Mucosa of descending colon (tissue), 3 donors: ENCODE data around the gene DMPK. TPM values are rescaled to one million over a fixed set of nuclear protein-coding genes. Genes with fewer than 3 reads are reported as not detected.

Experiments
- ATAC-seq: fragments of 200-7000 bp; cut with Tn5 transposase; one replicate; pipeline ENCODE4 v1.9.1; 2020; ENCODE audit warnings: mild to moderate bottlenecking, moderate library complexity
- DNase-seq, 3 donors: peaks; one replicate each; pipeline ENCODE4 v3.0.0-alpha.2; 2020
- H3K36me3 ChIP-seq: fragments of 200-600 bp; one replicate; pipeline ENCODE4 v1.8.0; 2021; ENCODE audit warnings: low read depth, mild to moderate bottlenecking
- H3K4me1 ChIP-seq: fragments of 200-600 bp; one replicate; pipeline ENCODE4 v1.8.0; 2021; ENCODE audit warnings: low read depth, mild to moderate bottlenecking
- H3K4me3 ChIP-seq: fragments of 200-600 bp; one replicate; pipeline ENCODE4 v1.8.0; 2021; ENCODE audit warnings: mild to moderate bottlenecking
- H3K9me3 ChIP-seq: fragments of 200-600 bp; one replicate; pipeline ENCODE4 v1.8.0; 2021; ENCODE audit warnings: mild to moderate bottlenecking
- CTCF ChIP-seq: fragments of 200-600 bp; IDR thresholded peaks from one replicate; pipeline ENCODE4 v1.8.0; 2022; ENCODE audit warnings: antibody characterized with exemption, mild to moderate bottlenecking
- intact Hi-C, 2 donors: fragments of 100-400 bp; cut with DNase I in 1 of 2; cut with micrococcal nuclease in 1 of 2; formaldehyde crosslinking; loops; one replicate each; pipeline versions ENCODE4 v1.11.0 to v1.11.1; 2022; cut with DNase I, micrococcal nuclease
- total RNA-seq, 3 donors: library from RNA; stranded (reverse); fragmentation: NEBNext Ultra II Directional in 2 of 3; extraction: Animal tissue kit (Norgen Biotek cat#: 25700) in 2 of 3; gene quantifications; one replicate each; pipeline versions ENCODE4 v1.2.1 to v1.2.4, GENCODE V29; 2021 to 2023
- donor health status: DM: no; HTN: no; CAD: no; lungs with moderate emphysema.
- donor health status: DM: no; HTN: no; CAD: no.
- donor health status: DM: no; HTN: yes; CAD: no.

The DMPK gene
- total RNA-seq, 3 donors from 2014 or later: 23.9 to 123 (median 33.9) TPM

GRCh38 chr19:45822716-45823115, 40.4 kb upstream of the DMPK start:
- ATAC-seq (no peak), DNase-seq (no peak)
- no peak overlapping the region for H3K4me3 ChIP-seq
- no peaks in the 10 kb centered on the region for H3K9me3 ChIP-seq
- no peaks in the 10 kb centered on the region for H3K4me1 ChIP-seq
- no peak for TF ChIP-seq CTCF
- H3K36me3 ChIP-seq: no peaks in the 10 kb centered on the region
- intact Hi-C loops: no loop called here

DNA sequence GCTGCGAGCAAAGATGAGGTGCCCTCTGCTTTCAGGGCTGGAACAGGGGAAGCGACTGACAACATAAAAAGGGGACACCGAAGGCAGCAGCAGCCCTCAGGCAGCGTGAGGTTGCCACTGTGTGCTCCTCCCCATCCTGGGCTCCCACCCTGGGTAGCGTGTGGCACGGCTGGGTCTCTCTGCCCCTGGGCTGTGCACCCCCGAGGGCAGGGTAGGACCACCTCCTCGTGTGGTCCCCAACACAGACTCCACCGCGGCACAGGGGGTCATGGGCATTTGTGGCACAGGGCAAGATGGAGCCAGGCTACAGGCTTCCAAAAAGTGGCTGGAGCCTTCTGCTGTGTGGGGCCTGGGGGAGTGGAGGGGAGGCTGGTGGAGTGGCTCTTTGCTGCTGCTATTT, 39.3 kb upstream of the DMPK start:
- ATAC-seq: no peak
- no peaks in the 10 kb centered on the region for H3K9me3 ChIP-seq
- no peak overlapping the region for H3K4me3 ChIP-seq
- H3K4me1 ChIP-seq: peaks cover 3% of the 10 kb centered on the region
- no peak for TF ChIP-seq CTCF
- no peaks in the 10 kb centered on the region for H3K36me3 ChIP-seq
- intact Hi-C loops: no loop called here
- no peak for DNase-seq

GRCh38 chr19:45821103-45821521, 38.8 kb upstream of the DMPK start:
- H3K9me3 ChIP-seq: no peaks in the 10 kb centered on the region
- H3K36me3 ChIP-seq: no peaks in the 10 kb centered on the region
- DNase-seq (no peak), ATAC-seq (no peak)
- H3K4me3 ChIP-seq: no peak overlapping the region
- intact Hi-C loops: no loop called here
- TF ChIP-seq CTCF: no peak
- H3K4me1 ChIP-seq: peaks cover 3% of the 10 kb centered on the region

DNA sequence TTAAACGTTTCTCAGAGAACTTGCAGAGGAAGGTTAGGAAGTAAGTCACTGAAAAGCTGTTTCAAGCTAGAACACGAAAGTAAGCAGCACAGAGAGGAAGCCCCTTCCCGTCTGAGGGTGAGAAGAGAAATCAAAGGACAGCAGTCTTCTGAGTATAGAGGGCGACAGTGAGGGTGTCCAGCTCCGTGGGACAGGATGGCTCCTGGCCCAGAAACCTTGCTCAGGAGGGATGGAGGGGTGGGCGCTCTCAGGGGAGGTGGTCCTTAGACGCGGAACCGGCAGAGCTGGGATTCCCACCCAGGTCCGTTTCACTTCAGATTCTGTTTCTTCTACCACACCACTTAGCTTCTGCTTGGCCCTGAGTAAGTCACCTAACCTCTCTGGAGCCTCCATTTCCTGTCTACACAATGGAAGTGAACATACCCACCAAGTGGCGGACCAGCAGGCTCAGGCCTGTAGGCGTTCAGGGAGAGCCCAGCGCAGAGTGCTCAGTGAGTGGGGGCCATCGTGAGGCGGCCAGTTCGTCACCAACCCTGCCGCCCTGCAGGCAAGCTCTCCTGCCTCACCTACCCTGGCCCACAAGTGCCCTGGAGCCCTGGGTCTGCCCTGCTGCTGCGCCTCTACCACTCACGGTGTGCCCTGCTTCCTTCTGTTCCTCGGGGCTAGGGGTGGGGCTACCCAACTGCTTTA, 38.3 kb upstream of the DMPK start:
- H3K4me1 ChIP-seq: peaks cover 3% of the 10 kb centered on the region
- H3K4me3 ChIP-seq: no peak overlapping the region
- intact Hi-C loops: no loop called here
- no peaks in the 10 kb centered on the region for H3K36me3 ChIP-seq
- no peak for ATAC-seq
- TF ChIP-seq CTCF: no peak
- no peak for DNase-seq
- H3K9me3 ChIP-seq: no peaks in the 10 kb centered on the region

GRCh38 chr19:45819769-45820168, 37.5 kb upstream of the DMPK start:
- Histone ChIP-seq H3K4me3 (no peak overlapping the region), H3K9me3 (no peaks in the 10 kb centered on the region), H3K36me3 (no peaks in the 10 kb centered on the region), H3K4me1 (peaks cover 3% of the 10 kb centered on the region)
- ATAC-seq (no peak), DNase-seq (no peak)
- intact Hi-C loops: no loop called here
- no peak for TF ChIP-seq CTCF
